ENCODE results near the gene GASK1B.

DNA sequence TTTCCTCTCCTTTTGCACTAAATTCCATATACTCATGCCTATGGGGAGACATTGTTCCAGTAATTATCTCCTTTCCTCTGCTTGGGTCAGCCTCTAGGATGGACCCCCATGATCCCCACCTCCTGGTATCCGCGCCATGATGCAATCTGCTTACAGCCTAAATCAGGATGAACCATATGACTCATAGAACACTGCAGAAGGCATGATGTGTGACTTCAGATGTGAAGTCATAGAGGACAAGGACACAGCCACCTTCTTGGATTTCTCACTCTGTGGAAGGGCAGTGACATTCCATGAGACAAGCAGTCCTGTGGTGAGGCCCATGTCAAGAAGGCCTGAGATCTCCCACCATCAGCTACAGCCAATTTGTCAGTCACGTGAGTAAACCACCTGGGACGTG lies 28.5 kb upstream of the GASK1B start:
- TF ChIP-seq GATA2 (IDR thresholded peaks at IDR 0.05; ENCODE audit: low read depth, low read length) (no peak), GATA3 (IDR thresholded peaks at IDR 0.05; ENCODE audit: low read depth, low read length) (no peak)
